Ectodermal cell (in vitro differentiated cells): ENCODE results near the gene SLC7A11.

ENCODE experiments used
- H3K27ac ChIP-seq: 2 replicates; pipeline ENCODE4 v1.7.0; 2013; ENCODE audit warnings: mild to moderate bottlenecking, low read depth, low read length; ENCODE audit not compliant: insufficient read depth, poor library complexity, severe bottlenecking
- H3K27me3 ChIP-seq: 2 replicates; pipeline ENCODE4 v1.7.0; 2013; ENCODE audit warnings: mild to moderate bottlenecking, low read length; ENCODE audit not compliant: insufficient read depth, control insufficient read depth, poor library complexity, severe bottlenecking
- H3K36me3 ChIP-seq: one replicate; pipeline ENCODE4 v1.7.0; 2013; ENCODE audit warnings: low read length; ENCODE audit not compliant: control insufficient read depth, insufficient read depth
- H3K4me1 ChIP-seq: one replicate; pipeline ENCODE4 v1.7.0; 2013; ENCODE audit warnings: low read length; ENCODE audit not compliant: control insufficient read depth, insufficient read depth
- H3K4me3 ChIP-seq: 2 replicates; pipeline ENCODE4 v1.7.0; 2013; ENCODE audit warnings: low read depth, low read length, control low read depth; ENCODE audit not compliant: insufficient read depth
- H3K9me3 ChIP-seq: 2 replicates; pipeline ENCODE4 v1.7.0; 2013; ENCODE audit warnings: mild to moderate bottlenecking, low read length, moderate library complexity; ENCODE audit not compliant: control insufficient read depth
- WGBS, 2 experiments: methylation state at CpG; one replicate each; pipeline ENCODE4 v1.1.7; 2013; ENCODE audit warnings: missing lambda C conversion rate in 2 of 2; 5-methylcytosine and 5-hydroxymethylcytosine counted together

SLC7A11 gene

DNA sequence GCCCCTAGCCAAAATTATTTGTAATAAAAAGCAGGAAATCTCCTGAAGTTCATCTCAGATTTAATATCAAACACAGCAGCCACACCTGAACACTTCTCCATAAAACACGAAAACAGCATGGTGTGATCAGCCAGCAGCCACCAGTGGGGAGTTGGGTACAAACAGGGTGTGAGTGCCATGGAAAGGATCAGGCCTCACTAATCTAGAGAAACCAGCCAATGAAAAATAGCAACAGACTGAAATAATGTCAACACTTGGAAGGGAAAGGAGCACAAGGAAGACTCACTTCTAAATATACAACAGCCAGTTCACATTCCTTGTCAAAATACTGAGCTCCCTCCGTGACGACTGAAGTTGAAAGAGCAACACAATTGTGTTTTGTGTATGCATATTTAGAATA, 46.0 kb downstream of the SLC7A11 start:
- H3K27ac ChIP-seq: no peak overlapping the region
- no peaks in the 10 kb centered on the region for H3K4me1 ChIP-seq
- no peak overlapping the region for H3K4me3 ChIP-seq
- WGBS, 2 experiments: 92 to 100% methylated on average over 3 of the region's 3 CpGs
- no peaks in the 10 kb centered on the region for H3K9me3 ChIP-seq
- no peaks in the 10 kb centered on the region for H3K36me3 ChIP-seq
- H3K27me3 ChIP-seq: no peaks in the 10 kb centered on the region

DNA sequence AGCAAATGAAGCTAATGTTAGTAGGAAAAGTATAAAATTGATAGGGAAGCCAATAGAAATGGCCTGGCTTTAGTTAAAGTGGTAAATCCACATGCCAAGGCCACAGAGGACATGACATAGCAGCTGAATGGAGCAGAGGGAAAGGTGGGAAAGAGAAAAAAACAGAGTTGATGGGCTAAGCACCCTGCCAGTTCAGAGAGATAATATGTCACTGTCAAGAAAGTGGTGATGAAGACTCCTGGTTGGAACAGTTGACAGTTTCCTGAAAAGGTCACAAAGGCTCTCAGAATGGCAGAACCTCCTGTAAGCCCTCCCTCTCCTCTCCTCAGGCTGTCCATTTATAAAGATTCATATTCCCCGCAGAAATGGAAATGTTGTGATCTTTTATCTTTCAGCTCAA, 48.2 kb downstream of the SLC7A11 start:
- no peak overlapping the region for H3K4me3 ChIP-seq
- H3K27ac ChIP-seq: no peak overlapping the region
- H3K4me1 ChIP-seq: no peaks in the 10 kb centered on the region
- no peaks in the 10 kb centered on the region for H3K9me3 ChIP-seq
- H3K27me3 ChIP-seq: no peaks in the 10 kb centered on the region
- WGBS, 2 experiments: 100% methylated on average over 1 of the region's 1 CpG; no CpG with 5 or more reads in 1 of the 2 experiments
- H3K36me3 ChIP-seq: no peaks in the 10 kb centered on the region

DNA sequence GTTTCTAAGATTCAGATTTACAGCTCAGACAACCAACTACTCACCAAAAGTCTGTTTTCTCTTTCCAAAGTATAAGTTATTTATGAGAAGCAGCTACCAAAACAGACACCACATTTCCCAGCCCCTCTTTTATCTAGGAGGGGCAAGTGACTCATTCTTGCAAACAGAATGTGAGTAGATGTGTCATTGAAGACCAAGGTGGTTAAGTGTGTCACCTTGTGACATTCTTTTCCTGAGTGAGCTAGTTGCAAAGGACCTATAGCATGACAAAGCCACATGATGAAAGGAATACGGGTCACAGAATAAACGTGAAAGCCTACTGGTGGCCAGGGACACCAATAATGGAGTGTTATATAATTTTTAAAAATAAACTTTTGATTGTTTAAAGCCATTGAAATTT, 50.0 kb downstream of the SLC7A11 start:
- no peak overlapping the region for H3K4me3 ChIP-seq
- no peak overlapping the region for H3K27ac ChIP-seq
- H3K4me1 ChIP-seq: no peaks in the 10 kb centered on the region
- no peaks in the 10 kb centered on the region for H3K27me3 ChIP-seq
- H3K36me3 ChIP-seq: no peaks in the 10 kb centered on the region
- 67 to 94% methylated on average over 2 of the region's 2 CpGs for WGBS, 2 experiments
- no peaks in the 10 kb centered on the region for H3K9me3 ChIP-seq

- Histone ChIP-seq H3K9me3 (no peaks in the 10 kb centered on the region), H3K27ac (no peak overlapping the region), H3K4me3 (no peak overlapping the region), H3K4me1 (peaks cover 5% of the 10 kb centered on the region), H3K36me3 (no peaks in the 10 kb centered on the region), H3K27me3 (no peaks in the 10 kb centered on the region)
- WGBS, 2 experiments: 93 to 94% methylated on average over 3 of the region's 3 CpGs
These were observed 51.7 kb downstream of the SLC7A11 start for GRCh38 chr4:138190452-138190858.

GRCh38 chr4:138189206-138189605, 52.9 kb downstream of the SLC7A11 start:
- no peaks in the 10 kb centered on the region for H3K27me3 ChIP-seq
- no peak overlapping the region for H3K4me3 ChIP-seq
- H3K9me3 ChIP-seq: no peaks in the 10 kb centered on the region
- H3K27ac ChIP-seq: no peak overlapping the region
- H3K36me3 ChIP-seq: no peaks in the 10 kb centered on the region
- 93 to 95% methylated on average over 3 to 4 of the region's 4 CpGs for WGBS, 2 experiments
- H3K4me1 ChIP-seq: peaks cover 5% of the 10 kb centered on the region

DNA sequence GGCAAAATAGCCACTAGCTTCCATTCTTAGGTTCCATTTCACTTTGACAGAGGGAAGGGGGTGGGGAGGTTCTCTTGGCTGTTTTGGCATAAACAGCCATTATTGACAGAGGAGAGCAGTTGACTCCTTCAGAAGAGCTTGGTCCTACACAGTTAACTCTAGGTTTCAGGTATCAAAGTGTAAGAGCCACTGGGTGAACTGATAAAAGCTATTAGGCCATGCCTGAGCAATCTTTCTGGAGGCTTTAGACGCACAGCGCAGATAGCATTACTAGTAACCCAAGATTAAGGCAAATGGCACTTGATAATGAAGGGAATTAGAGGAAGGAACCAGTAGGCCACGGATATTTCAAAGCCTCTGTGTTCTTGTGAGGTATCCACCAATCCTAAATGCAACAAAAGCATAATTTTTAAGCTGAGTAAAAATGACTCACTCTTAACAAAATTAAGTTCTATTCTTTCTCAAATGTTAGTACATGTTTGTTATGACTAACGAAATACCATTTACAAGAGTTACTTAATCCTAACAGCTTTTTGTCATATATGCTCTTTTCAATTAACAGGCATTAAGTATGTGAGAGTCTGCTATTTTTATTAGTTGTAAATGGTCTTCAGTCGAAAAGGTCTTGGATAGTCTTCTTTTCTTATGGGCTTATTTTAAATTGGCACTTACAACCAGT, 53.6 kb downstream of the SLC7A11 start:
- Histone ChIP-seq H3K4me1 (peaks cover 5% of the 10 kb centered on the region), H3K36me3 (no peaks in the 10 kb centered on the region), H3K4me3 (no peak overlapping the region), H3K27me3 (no peaks in the 10 kb centered on the region), H3K9me3 (no peaks in the 10 kb centered on the region), H3K27ac (no peak overlapping the region)
- 84 to 99% methylated on average over 3 to 4 of the region's 5 CpGs for WGBS, 2 experiments

DNA sequence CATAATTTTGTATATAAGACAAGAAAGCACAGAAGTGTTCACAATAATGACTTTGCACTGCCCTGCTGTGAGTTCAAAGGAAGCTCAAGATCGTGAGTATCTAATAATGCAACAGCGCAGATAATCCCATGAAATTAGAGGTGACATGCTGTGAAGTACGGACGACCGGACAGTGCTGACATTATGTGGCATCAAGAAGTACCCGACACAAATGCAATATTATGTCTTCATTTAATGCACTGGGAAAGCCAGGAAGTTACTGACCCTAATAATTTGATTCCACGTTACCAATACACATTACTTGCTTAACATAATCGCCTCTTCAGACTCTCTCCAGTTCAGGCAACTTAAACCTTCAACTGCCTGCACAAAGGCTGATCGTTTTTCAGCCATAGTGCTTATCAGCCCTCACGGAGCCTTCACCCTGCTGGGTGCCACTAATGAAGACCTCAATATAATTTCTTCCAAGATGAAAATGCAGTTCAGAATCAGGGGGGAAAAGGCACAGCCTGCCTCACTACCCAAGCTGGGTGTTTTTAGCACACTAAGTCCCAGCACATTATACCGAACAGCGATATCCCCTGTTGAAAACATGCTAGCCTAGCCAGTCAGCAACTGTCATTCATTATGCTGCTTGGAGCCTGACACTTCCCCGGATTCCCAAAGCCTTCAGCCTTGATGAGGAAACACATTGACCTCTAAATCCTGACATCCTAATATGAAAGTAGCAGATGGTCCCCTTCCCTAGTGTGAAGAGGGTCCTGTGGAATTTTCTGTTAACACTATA, 56.1 kb downstream of the SLC7A11 start:
- H3K4me3 ChIP-seq: no peak overlapping the region
- H3K36me3 ChIP-seq: no peaks in the 10 kb centered on the region
- peaks cover 5% of the 10 kb centered on the region for H3K4me1 ChIP-seq
- H3K27ac ChIP-seq: no peak overlapping the region
- WGBS, 2 experiments: 85 to 88% methylated on average over 13 of the region's 13 CpGs
- H3K27me3 ChIP-seq: no peaks in the 10 kb centered on the region
- H3K9me3 ChIP-seq: no peaks in the 10 kb centered on the region

GRCh38 chr4:138184886-138185285, 57.3 kb downstream of the SLC7A11 start:
- Histone ChIP-seq H3K27ac (no peak overlapping the region), H3K9me3 (no peaks in the 10 kb centered on the region), H3K27me3 (no peaks in the 10 kb centered on the region), H3K4me3 (no peak overlapping the region), H3K36me3 (no peaks in the 10 kb centered on the region), H3K4me1 (peaks cover 5% of the 10 kb centered on the region)
- WGBS, 2 experiments: 100% methylated on average over 1 of the region's 1 CpG

- Histone ChIP-seq H3K4me1 (peaks cover 5% of the 10 kb centered on the region), H3K9me3 (no peaks in the 10 kb centered on the region), H3K27me3 (no peaks in the 10 kb centered on the region), H3K36me3 (peaks cover 7% of the 10 kb centered on the region), H3K27ac (no peak overlapping the region), H3K4me3 (no peak overlapping the region)
- 71 to 75% methylated on average over 6 of the region's 6 CpGs for WGBS, 2 experiments
These were observed 59.2 kb downstream of the SLC7A11 start for GRCh38 chr4:138182838-138183426.

DNA sequence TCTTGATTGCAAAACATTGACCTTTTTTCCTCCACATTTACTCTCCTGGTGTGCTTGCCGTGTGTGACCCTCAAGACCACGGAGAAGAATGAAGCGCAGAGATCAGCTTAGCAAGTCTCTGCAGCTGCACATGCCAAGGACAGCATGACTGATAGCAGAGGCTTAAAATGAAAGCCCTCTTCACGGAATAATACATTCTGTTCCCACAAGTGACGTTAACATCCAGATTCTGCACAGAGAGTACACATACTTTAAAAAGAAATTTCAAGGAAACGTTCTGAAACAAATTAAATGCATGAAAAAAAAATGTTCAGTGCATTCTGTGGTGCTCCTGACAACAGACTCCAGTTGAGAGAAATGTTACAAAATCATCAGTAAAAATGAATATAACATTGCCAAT, 60.9 kb downstream of the SLC7A11 start:
- 89 to 91% methylated on average over 6 of the region's 6 CpGs for WGBS, 2 experiments
- Histone ChIP-seq H3K4me3 (no peak overlapping the region), H3K9me3 (no peaks in the 10 kb centered on the region), H3K27ac (no peak overlapping the region), H3K36me3 (peaks cover 7% of the 10 kb centered on the region), H3K4me1 (peaks cover 5% of the 10 kb centered on the region), H3K27me3 (no peaks in the 10 kb centered on the region)
